ENCODE data around the gene SDR39U1. TPM values are rescaled to one million over a fixed set of nuclear protein-coding genes. Genes with fewer than 3 reads are reported as not detected.
"Not testable (repeated sequence)": the region's sequence is repeated elsewhere in the genome, so short reads cannot be mapped to it uniquely, and the experiment has no call there.

Gene SDR39U1
- 10 to 100 TPM; 55.7 to 75.2 (median 63.8) TPM for total RNA-seq
- 100 to 1,000 TPM in 1 of 3 donors, 10 to 100 TPM in 2; 62.9 to 110 (median 63.6) TPM for polyA plus RNA-seq
- long read RNA-seq, donor 1, transcript SDR39U1-201 (6 exons, 1,233 nt) = minor isoform, 7 of 40 reads
- long read RNA-seq, donor 1, transcript SDR39U1-205 (2 exons, 648 nt) = major isoform, 14 of 40 reads
- long read RNA-seq, donor 1, partial matches to known transcripts = 1 of 40 reads
- long read RNA-seq, donor 1, other reads (novel, unspliced or antisense) = 15 of 40 reads
- long read RNA-seq, donor 2, transcript SDR39U1-218 (3 exons, 1,960 nt) = minor isoform, 6 of 88 reads
- long read RNA-seq, donor 2, transcript SDR39U1-201 (6 exons, 1,233 nt) = minor isoform, 22 of 88 reads
- long read RNA-seq, donor 2, transcript SDR39U1-205 (2 exons, 648 nt) = major isoform, 24 of 88 reads
- long read RNA-seq, donor 2, partial matches to known transcripts = 1 of 88 reads
- long read RNA-seq, donor 2, other reads (novel, unspliced or antisense) = 25 of 88 reads

- Histone ChIP-seq H3K4me3 (peak within 1 kb of the TSS; percentile 79), H3K36me3 (ENCODE audit: insufficient read depth in 1 of 2, low read depth in 1 of 2) (peaks cover 0 to 42% of the 10 kb centered on the region in 2 donors), H3K27me3 (ENCODE audit: insufficient read depth in 3 of 3, low read length in 2 of 3) (peaks cover 0 to 8% (median 0%) of the 10 kb centered on the region in 3 donors), H3K9me3 (no peaks in the 10 kb centered on the region), H3K27ac (peak within 1 kb of the TSS; percentile 96), H3K4me1 (peaks cover 23% of the 10 kb centered on the region)
- DNase-seq (peak; percentile 96 to 99), ATAC-seq (peak; percentile 93 to 96 (median 94))
- 0 to 1% (median 1%) methylated on average over 52 of the region's 52 CpGs for WGBS, 3 donors
- intact Hi-C loops (cut with DNase I) = no loop called here
- TF ChIP-seq CTCF (IDR thresholded peaks at IDR 0.05) = no peak
Measured at GRCh38 chr14:24442240-24443052, at the start of gene SDR39U1. TSS of gene SDR39U1 (minus strand) at chr14:24442776. CDS start at chr14:24442769, 7 bp downstream.

GRCh38 chr14:24491586-24492408, 49.2 kb upstream of the SDR39U1 start:
- H3K4me3 ChIP-seq; H3K27me3 ChIP-seq (ENCODE audit: insufficient read depth in 3 of 3, low read length in 2 of 3); ATAC-seq; intact Hi-C loops (cut with DNase I); H3K9me3 ChIP-seq; H3K36me3 ChIP-seq (ENCODE audit: insufficient read depth in 1 of 2, low read depth in 1 of 2); DNase-seq; H3K4me1 ChIP-seq; H3K27ac ChIP-seq: not testable (repeated sequence)
- WGBS, 3 donors = 76 to 80% (median 79%) methylated on average over 19 of the region's 19 CpGs

- WGBS, 3 donors = 52 to 63% (median 54%) methylated on average over 4 of the region's 4 CpGs
- DNase-seq (no peak), ATAC-seq (no peak)
- Histone ChIP-seq H3K4me3 (no peak overlapping the region), H3K27ac (no peak overlapping the region), H3K27me3 (ENCODE audit: insufficient read depth in 3 of 3, low read length in 2 of 3) (peaks cover 0 to 2% (median 0%) of the 10 kb centered on the region in 3 donors), H3K36me3 (ENCODE audit: insufficient read depth in 1 of 2, low read depth in 1 of 2) (no peaks in the 10 kb centered on the region), H3K4me1 (no peaks in the 10 kb centered on the region), H3K9me3 (no peaks in the 10 kb centered on the region)
- intact Hi-C loops (cut with DNase I) = no loop called here
- no peak for TF ChIP-seq CTCF (IDR thresholded peaks at IDR 0.05)
Measured at GRCh38 chr14:24483604-24484252, 41.2 kb upstream of the SDR39U1 start.

- H3K27ac ChIP-seq; H3K27me3 ChIP-seq (ENCODE audit: insufficient read depth in 3 of 3, low read length in 2 of 3); ATAC-seq; intact Hi-C loops (cut with DNase I); DNase-seq; H3K4me1 ChIP-seq; H3K4me3 ChIP-seq; H3K9me3 ChIP-seq; H3K36me3 ChIP-seq (ENCODE audit: insufficient read depth in 1 of 2, low read depth in 1 of 2): not testable (repeated sequence)
- 58 to 67% (median 59%) methylated on average over 2 of the region's 2 CpGs for WGBS, 3 donors
Measured at GRCh38 chr14:24482699-24483303, 40.2 kb upstream of the SDR39U1 start.

Data from psoas muscle (tissue), 8 donors.